OCI-LY1 (cell line): ENCODE results near the gene SMCO2.

Source experiments
- EZH2 ChIP-seq: fragments of 200-600 bp; sonication (generic), shearing (Covaris generic); IDR thresholded peaks from 2 replicates; pipeline ENCODE4 v1.8.0; 2017; ENCODE audit warnings: borderline replicate concordance, mixed run types, mild to moderate bottlenecking, antibody characterized with exemption, low read length, moderate library complexity, mixed read lengths
- TF ChIP-seq, protein P1 (sequence below): fragments of 200-600 bp; sonication (generic), shearing (Covaris generic); IDR thresholded peaks from 2 replicates; pipeline ENCODE4 v1.5.1; 2017; ENCODE audit warnings: mild to moderate bottlenecking, antibody characterized with exemption, low read length, moderate library complexity, mixed read lengths

DNA sequence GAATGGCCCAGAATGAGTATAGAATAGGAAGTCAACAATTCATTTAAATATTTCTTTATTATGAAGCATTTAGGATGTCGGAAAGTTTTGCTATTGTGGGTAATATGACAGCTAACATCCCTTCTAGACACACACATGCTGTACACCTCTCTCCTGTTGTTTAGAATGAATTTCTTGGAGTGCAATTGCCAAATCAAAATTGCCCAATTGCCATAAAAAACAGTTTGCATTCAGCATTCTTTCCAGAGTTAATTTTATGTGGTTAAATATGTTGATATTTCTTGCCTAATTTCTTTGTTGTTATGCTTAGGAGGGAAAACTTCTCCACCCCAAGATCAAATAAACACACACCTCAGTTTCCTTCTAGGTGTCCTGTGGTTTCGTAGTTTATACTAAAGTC, 16.9 kb upstream of the SMCO2 start:
- TF ChIP-seq, protein P1, sequence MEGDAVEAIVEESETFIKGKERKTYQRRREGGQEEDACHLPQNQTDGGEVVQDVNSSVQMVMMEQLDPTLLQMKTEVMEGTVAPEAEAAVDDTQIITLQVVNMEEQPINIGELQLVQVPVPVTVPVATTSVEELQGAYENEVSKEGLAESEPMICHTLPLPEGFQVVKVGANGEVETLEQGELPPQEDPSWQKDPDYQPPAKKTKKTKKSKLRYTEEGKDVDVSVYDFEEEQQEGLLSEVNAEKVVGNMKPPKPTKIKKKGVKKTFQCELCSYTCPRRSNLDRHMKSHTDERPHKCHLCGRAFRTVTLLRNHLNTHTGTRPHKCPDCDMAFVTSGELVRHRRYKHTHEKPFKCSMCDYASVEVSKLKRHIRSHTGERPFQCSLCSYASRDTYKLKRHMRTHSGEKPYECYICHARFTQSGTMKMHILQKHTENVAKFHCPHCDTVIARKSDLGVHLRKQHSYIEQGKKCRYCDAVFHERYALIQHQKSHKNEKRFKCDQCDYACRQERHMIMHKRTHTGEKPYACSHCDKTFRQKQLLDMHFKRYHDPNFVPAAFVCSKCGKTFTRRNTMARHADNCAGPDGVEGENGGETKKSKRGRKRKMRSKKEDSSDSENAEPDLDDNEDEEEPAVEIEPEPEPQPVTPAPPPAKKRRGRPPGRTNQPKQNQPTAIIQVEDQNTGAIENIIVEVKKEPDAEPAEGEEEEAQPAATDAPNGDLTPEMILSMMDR, result no peak
- TF ChIP-seq EZH2, result no peak
